T-helper 2 cell treated with Interferon-gamma antibody and Interleukin-4, amounts not matched to agents 5 μg/mL and 100 μg/mL, for 36 hours (primary cell): ENCODE measurements around the gene FCN1.

Experiments used
- DNase-seq: peaks from one replicate; pipeline ENCODE4 v3.0.0; 2021; ENCODE audit warnings: low spot score
- H3K27ac Mint-ChIP-seq: one replicate; pipeline ENCODE4 v1.8.0; 2021; ENCODE audit warnings: mild to moderate bottlenecking, mixed read lengths
- H3K27me3 Mint-ChIP-seq: one replicate; pipeline ENCODE4 v1.8.0; 2021; ENCODE audit warnings: low read depth, mixed read lengths
- H3K36me3 Mint-ChIP-seq: one replicate; pipeline ENCODE4 v1.8.0; 2021; ENCODE audit warnings: low read depth, mixed read lengths
- H3K4me1 Mint-ChIP-seq: one replicate; pipeline ENCODE4 v1.8.0; 2021; ENCODE audit warnings: low read depth, mixed read lengths
- H3K4me3 Mint-ChIP-seq: one replicate; pipeline ENCODE4 v1.8.0; 2022; ENCODE audit warnings: mild to moderate bottlenecking, moderate library complexity, mixed read lengths
- H3K9me3 Mint-ChIP-seq: one replicate; pipeline ENCODE4 v1.8.0; 2021; ENCODE audit warnings: mixed read lengths

The FCN1 gene

GRCh38 chr9:134891053-134891452, 26.7 kb downstream of the FCN1 start:
- Mint-ChIP-seq H3K4me1 (no peaks in the 10 kb centered on the region), H3K9me3 (peaks cover 7% of the 10 kb centered on the region), H3K4me3 (no peak overlapping the region), H3K27ac (no peak overlapping the region), H3K27me3 (peaks cover 4% of the 10 kb centered on the region), H3K36me3 (no peaks in the 10 kb centered on the region)
- no peak for DNase-seq

- peaks cover 2% of the 10 kb centered on the region for H3K27me3 Mint-ChIP-seq
- no peaks in the 10 kb centered on the region for H3K36me3 Mint-ChIP-seq
- DNase-seq = no peak
- H3K4me1 Mint-ChIP-seq = no peaks in the 10 kb centered on the region
- no peak overlapping the region for H3K27ac Mint-ChIP-seq
- peaks cover 2% of the 10 kb centered on the region for H3K9me3 Mint-ChIP-seq
- no peak overlapping the region for H3K4me3 Mint-ChIP-seq
Measured at GRCh38 chr9:134890155-134890495, 27.6 kb downstream of the FCN1 start.

DNA sequence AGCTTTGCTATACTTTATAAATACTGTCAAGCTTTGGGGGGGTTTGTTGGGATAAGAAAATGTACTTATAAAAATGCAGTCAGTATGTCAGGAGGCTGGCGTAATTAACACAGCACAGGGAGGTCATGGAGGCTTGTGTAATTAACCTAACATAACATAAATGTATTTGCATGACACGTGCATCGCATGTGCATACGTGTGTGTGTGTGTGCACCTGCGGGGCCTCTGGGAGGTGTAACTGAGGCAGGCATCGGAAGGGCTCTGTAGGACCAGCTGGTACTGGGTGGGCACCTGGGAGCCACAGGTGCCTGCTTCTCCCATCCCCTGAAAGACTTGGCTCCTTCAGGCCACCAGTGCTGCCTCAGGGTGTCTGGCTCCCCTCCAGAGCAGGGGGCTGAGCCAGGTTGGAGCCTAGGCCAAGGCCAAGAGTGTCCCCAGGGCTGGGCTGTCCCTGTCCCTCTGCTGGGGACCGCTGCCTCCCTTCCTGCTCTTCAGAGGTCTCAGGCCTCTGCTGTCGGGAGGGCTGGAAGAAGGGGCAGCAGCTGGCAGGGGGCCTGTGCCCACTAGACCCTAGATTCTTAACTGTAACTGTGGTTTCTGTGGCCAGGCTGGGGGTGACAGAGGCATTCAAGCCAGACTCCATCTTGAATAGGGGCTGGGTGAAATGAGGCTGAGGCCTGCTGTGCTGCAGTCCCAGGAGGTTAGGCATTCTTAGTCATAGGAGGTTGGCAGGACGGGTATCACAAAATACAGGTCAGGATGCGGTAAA, 28.1 kb downstream of the FCN1 start:
- Mint-ChIP-seq H3K4me3 (no peak overlapping the region), H3K36me3 (no peaks in the 10 kb centered on the region), H3K9me3 (no peaks in the 10 kb centered on the region), H3K27me3 (peaks cover 2% of the 10 kb centered on the region), H3K27ac (no peak overlapping the region), H3K4me1 (no peaks in the 10 kb centered on the region)
- DNase-seq = no peak

GRCh38 chr9:134888603-134889190, 29.0 kb downstream of the FCN1 start:
- H3K4me3 Mint-ChIP-seq = no peak overlapping the region
- DNase-seq = no peak
- H3K27ac Mint-ChIP-seq = no peak overlapping the region
- H3K9me3 Mint-ChIP-seq = no peaks in the 10 kb centered on the region
- peaks cover 2% of the 10 kb centered on the region for H3K27me3 Mint-ChIP-seq
- H3K36me3 Mint-ChIP-seq = no peaks in the 10 kb centered on the region
- H3K4me1 Mint-ChIP-seq = no peaks in the 10 kb centered on the region

GRCh38 chr9:134887686-134888602, 29.8 kb downstream of the FCN1 start:
- Mint-ChIP-seq H3K27me3 (peaks cover 2% of the 10 kb centered on the region), H3K4me3 (no peak overlapping the region)
- no peak for DNase-seq

GRCh38 chr9:134887219-134887618, 30.5 kb downstream of the FCN1 start:
- DNase-seq = no peak
- no peaks in the 10 kb centered on the region for H3K36me3 Mint-ChIP-seq
- H3K4me1 Mint-ChIP-seq = no peaks in the 10 kb centered on the region
- no peak overlapping the region for H3K4me3 Mint-ChIP-seq
- peaks cover 2% of the 10 kb centered on the region for H3K27me3 Mint-ChIP-seq
- no peak overlapping the region for H3K27ac Mint-ChIP-seq
- no peaks in the 10 kb centered on the region for H3K9me3 Mint-ChIP-seq

More at GRCh38 chr9:134887686-134888602, 29.8 kb downstream of the FCN1 start:
- H3K4me1 Mint-ChIP-seq = no peaks in the 10 kb centered on the region
- no peaks in the 10 kb centered on the region for H3K9me3 Mint-ChIP-seq
- H3K27ac Mint-ChIP-seq = no peak overlapping the region
- H3K36me3 Mint-ChIP-seq = no peaks in the 10 kb centered on the region

DNA sequence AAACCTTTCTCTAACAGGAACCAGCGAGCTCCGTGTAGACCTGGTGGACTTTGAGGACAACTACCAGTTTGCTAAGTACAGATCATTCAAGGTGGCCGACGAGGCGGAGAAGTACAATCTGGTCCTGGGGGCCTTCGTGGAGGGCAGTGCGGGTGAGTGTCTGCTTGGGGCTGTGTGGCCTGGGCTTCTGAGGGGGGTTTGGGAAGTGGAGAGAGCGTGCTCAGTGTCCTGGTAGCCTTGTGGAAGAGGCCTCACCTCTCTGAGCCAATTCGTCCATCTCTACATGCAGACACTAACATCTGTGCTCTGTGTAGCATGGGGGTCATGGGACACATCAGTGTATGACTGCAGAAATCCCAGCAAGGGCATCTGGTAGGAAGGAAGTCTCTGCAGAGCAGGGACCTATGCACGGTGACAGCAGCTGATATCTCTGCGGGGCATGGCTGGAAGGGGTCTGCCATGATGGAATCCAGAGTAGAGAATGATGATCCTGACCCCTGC, 31.2 kb downstream of the FCN1 start:
- no peak overlapping the region for H3K27ac Mint-ChIP-seq
- H3K9me3 Mint-ChIP-seq = no peaks in the 10 kb centered on the region
- H3K4me1 Mint-ChIP-seq = no peaks in the 10 kb centered on the region
- H3K4me3 Mint-ChIP-seq = no peak overlapping the region
- H3K27me3 Mint-ChIP-seq = peaks cover 2% of the 10 kb centered on the region
- DNase-seq = no peak
- H3K36me3 Mint-ChIP-seq = no peaks in the 10 kb centered on the region

DNA sequence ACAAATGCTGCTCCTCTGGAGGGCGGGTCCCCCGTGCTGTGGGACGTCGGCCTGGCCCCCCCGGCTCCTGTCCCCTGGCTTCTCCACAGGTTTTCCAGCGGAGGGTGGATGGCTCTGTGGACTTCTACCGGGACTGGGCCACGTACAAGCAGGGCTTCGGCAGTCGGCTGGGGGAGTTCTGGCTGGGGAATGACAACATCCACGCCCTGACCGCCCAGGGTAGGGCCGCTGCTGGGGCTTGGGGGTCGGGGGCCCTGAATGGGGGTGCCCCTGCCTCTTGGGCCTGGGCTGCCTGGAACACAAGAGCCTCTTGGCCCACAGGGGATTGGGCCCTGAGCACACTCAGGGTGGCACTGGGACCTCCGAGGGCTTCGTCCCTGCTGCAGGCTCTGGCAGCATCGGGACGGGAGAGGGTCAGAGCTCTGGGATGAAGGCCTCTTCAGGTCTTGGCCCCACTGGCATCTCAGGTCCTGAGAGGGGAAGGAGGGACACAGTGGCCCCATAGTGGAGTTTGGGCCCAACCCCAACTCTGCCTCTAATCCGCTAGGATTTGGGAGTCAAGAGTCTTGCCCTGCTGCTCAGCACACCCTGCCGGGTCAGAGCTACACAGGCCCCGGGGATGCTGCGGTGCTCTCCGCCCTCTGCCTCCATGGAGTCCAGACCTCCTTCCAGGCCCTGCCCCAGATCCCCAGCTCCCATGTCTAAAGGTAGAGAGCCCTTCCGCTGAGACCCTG, 31.9 kb downstream of the FCN1 start:
- Mint-ChIP-seq H3K9me3 (no peaks in the 10 kb centered on the region), H3K27me3 (peaks cover 2% of the 10 kb centered on the region), H3K27ac (no peak overlapping the region), H3K4me3 (no peak overlapping the region), H3K4me1 (no peaks in the 10 kb centered on the region), H3K36me3 (no peaks in the 10 kb centered on the region)
- no peak for DNase-seq

GRCh38 chr9:134885001-134885678, 32.6 kb downstream of the FCN1 start:
- Mint-ChIP-seq H3K4me1 (no peaks in the 10 kb centered on the region), H3K27me3 (peaks cover 2% of the 10 kb centered on the region), H3K9me3 (no peaks in the 10 kb centered on the region), H3K27ac (no peak overlapping the region), H3K36me3 (no peaks in the 10 kb centered on the region), H3K4me3 (no peak overlapping the region)
- no peak for DNase-seq

GRCh38 chr9:134884492-134884891, 33.2 kb downstream of the FCN1 start:
- Mint-ChIP-seq H3K27ac (no peak overlapping the region), H3K4me1 (no peaks in the 10 kb centered on the region), H3K9me3 (no peaks in the 10 kb centered on the region), H3K36me3 (no peaks in the 10 kb centered on the region), H3K4me3 (no peak overlapping the region), H3K27me3 (peaks cover 2% of the 10 kb centered on the region)
- no peak for DNase-seq

DNA sequence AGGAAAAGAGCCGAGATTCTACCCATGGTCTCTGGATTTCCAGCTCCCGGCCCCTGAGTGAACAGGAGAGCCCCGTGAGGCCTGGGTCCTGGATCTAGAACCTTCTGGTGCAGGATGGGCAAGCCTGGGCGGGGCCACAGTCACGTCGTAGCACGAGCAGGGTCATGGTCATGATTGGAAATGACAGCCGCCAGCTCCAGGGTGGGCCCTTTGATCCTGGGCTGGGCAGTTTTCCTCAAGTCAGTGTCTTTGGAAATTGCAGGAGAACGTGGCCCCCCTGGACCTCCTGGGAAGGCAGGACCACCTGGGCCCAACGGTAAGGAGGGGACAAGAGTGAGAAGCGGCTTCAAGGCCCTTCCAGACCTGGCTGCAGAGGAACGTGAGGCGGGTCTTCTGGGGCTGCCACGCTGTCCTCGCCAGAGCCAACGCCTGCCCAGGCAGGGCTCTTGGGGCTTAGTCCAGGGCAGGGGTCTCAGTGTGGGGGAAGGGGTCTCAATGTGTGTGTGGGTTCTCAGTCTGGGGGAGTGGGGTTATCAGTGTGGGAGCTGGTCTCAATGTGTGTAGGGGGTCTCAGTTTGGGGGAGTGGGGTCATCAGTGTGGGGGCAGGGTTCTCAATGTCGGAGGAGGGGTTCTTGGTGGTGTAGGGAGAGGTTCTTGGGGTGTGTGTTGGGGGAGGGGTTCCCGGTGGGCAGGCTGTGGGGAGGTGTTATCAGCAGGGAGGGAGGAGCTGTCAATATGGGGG, 34.5 kb downstream of the FCN1 start:
- no peaks in the 10 kb centered on the region for H3K9me3 Mint-ChIP-seq
- peaks cover 2% of the 10 kb centered on the region for H3K27me3 Mint-ChIP-seq
- H3K36me3 Mint-ChIP-seq = no peaks in the 10 kb centered on the region
- no peak for DNase-seq
- no peak overlapping the region for H3K4me3 Mint-ChIP-seq
- H3K27ac Mint-ChIP-seq = no peak overlapping the region
- no peaks in the 10 kb centered on the region for H3K4me1 Mint-ChIP-seq

- Mint-ChIP-seq H3K4me1 (no peaks in the 10 kb centered on the region), H3K9me3 (no peaks in the 10 kb centered on the region), H3K4me3 (no peak overlapping the region), H3K27me3 (no peaks in the 10 kb centered on the region), H3K27ac (no peak overlapping the region), H3K36me3 (no peaks in the 10 kb centered on the region)
- no peak for DNase-seq
Measured at GRCh38 chr9:134882204-134882785, 35.4 kb downstream of the FCN1 start.
